GM12801 (cell line): ENCODE measurements around the gene HOMER3.

Experiments
- TF ChIP-seq, protein P1 (sequence below): IDR thresholded peaks from one replicate; pipeline ENCODE4 v1.5.1; 2011; ENCODE audit warnings: control low read depth; ENCODE audit not compliant: insufficient read length; ENCODE audit errors: extremely low read depth

Gene HOMER3

DNA sequence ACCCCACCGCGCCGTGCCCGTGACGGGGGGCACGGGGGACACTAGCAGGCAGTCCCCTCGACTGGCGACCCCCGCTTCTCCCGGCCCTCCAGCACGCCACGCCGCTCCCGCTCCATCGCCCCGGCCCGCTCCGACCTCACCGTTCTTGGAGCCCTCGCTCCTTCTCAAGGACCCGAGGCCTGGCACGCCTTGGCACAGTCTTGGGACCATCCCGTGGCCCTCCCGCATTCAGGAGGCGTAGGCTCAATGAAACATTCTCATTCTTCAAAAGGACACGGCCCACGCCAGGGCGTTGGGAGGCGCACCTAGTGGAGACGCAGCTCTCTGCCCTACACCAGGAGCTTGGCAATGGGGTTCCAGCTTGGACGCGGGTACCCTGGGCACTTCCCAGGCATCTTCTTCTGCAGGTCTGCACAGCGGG, 44.6 kb downstream of the HOMER3 start:
- TF ChIP-seq, protein P1, sequence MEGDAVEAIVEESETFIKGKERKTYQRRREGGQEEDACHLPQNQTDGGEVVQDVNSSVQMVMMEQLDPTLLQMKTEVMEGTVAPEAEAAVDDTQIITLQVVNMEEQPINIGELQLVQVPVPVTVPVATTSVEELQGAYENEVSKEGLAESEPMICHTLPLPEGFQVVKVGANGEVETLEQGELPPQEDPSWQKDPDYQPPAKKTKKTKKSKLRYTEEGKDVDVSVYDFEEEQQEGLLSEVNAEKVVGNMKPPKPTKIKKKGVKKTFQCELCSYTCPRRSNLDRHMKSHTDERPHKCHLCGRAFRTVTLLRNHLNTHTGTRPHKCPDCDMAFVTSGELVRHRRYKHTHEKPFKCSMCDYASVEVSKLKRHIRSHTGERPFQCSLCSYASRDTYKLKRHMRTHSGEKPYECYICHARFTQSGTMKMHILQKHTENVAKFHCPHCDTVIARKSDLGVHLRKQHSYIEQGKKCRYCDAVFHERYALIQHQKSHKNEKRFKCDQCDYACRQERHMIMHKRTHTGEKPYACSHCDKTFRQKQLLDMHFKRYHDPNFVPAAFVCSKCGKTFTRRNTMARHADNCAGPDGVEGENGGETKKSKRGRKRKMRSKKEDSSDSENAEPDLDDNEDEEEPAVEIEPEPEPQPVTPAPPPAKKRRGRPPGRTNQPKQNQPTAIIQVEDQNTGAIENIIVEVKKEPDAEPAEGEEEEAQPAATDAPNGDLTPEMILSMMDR = no peak

DNA sequence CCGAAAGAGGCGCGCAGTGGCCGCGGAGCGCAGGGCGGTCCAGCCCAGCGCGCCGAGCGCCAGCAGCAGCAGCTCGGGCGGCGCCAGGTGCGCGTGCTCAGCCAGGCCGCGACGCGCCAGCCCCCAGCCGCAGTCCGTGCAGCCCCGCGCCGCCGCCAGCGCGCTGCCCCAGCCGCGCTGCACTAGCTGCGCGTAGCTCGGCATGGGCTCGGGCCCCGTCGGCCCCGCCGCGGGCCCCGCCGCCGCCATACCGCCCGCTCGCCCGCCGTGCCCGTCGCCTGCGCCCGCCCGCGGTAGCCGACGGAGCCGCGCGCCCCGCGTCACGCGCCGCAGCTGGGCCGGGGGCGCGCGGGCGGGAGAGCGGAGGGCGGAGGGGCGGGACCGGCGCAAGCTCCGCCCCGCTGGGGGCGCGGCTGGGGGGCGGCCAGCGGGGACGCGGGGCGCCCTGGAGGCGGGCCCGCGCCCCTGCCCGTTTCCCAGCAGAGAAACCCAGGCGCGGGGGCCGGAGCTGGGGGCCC, 45.1 kb downstream of the HOMER3 start, which contains the start of gene CERS1:
Gene CERS1, minus strand, starts transcription at position 335 of the 518 bp plus-strand sequence. Its CDS starts 86 bp downstream, at position 249.
- TF ChIP-seq, protein P1 = no peak

DNA sequence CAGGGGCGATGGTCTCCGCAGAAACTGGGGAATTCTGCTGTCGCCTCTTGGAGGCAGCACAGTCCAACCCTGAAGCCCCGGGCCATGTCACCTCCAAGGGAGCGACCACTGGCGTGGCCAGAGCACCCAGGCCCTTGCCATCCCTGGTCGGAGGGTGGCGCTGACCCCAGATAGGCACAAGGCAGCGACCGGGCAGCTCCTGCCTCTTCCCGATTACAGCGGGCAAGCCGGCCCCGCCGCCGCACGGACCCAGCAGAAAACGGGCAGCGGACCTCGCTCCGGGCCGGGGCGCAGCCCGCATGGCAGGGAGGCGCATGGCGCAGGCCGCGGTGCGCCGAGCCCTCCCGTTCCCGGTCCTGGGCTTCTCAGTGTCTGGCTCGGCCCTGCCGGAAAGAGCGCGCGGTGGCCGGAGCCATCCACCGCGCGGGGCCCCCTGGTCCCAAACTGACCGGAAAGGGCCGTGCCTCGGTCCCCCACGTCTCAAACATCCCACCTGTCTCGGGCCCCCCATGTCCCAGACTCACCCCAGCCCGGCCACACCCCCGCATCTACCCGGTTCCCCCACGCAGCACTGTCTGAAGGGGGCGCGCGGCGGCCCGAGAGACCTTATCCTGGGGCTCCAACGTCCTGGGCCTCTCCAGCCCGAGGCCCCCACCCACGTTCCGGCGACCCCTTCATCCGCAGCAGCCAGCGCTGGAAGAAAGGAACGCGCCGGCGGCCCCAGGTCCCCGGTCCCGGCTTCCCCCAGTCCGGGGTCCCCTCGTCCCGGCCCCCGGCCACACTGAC, 45.8 kb downstream of the HOMER3 start:
- TF ChIP-seq, protein P1 = no peak

DNA sequence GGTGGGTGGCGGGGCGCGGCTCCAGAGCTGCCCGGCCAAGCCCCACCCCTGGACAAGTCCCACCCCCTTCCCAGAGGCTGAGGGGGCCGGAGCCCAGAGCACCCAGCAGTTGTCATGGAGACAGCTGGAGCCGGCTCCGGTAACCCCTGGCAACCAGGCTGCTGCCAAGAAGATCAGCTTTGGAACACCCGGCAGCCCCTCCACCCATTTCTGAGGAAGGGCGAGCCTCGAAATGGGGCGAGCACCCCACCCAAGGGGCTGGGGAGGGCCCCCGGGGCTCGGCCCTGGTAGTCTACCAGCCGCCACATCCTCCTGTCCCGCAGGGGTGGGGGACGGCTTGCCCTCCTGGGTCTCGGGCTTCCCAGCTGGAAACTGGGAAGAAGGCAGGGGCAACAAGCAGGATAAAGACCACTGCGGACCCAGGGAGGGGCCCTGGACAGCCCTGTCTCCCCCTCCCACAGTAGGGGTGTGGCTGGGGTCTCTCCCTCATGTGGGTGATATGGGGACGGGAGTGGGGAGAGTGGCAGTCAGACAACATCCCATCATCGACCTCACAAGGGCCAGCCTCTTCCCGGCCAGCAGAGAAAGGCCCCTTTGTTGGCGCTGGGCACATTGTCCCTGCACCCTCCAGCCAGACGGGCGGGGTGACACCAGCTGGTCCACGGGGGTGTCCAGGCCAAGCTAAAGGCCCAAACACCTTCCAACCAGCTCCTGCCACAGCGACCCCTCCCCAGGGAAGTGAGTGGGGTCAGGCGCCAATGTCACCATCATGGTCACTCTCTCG, 46.6 kb downstream of the HOMER3 start:
- TF ChIP-seq, protein P1 = no peak

DNA sequence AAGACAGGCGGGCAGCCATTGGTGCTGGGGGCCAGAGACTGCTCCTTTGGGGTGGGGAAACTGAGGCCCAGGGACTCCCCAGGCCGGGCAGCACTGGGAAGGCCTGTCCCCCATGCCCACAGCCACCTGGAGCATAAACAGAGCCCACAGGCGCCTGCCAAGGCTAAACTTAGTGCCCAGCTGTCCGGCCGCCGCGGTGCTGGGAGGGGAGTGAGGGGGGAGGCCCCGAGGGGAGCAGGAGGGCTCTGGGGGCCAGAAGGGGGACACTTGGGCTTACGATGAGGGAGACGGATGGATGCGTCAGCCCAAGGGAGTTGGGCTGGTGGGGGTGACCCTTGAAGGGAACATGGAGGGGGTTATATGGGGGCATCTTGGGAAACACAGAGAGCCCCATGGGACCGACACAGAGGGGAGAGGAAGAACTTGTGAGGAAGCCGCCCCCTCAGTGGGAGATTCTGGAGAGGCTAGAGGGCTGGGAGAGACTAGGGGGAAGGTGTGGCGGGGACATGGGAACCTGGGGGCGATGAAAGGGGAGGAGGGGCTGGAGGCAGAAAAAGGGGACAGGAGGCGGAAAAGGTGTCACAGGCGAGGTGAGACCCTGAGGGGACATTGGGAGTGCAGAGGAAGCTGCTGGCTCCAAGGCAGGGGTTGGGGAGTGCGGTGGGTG, 47.3 kb downstream of the HOMER3 start:
- TF ChIP-seq, protein P1 = no peak

DNA sequence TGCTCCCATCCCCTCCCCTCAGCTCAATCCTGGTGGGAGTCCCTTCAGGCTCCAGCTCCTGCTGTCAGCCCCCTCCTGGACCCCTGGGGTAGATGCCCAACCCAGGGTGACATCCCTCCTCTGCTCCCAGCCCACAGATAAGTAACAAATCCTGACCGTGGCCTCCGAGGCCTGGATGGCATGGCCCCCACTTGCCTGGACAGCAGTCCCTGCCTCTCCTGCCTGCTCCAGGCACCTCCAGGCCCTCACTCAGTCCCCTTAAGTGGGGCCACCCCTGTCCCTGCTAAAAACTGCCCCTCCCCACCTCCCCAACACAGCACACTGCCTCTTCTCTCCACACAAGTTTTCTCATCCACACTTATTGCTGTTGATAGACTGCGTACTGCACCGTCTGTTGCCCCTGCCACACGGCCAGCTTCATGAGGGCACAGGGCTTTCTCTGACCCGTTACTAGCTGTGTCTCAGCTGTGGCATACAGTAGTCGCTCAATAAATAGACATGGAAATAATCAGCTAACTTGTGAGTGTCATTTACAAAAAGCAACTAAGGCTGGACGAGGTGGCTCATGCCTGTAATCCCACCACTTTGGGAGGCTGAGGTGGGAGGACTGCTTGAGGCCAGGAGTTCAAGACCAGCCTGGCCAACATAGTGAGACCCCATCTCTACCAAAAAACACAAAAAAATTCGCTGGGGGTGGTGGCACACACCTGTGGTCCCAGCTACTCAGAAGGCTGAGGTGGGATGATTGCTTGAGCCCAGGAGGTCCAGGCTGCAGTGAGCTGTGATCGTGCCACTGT, 50.9 kb downstream of the HOMER3 start:
- TF ChIP-seq, protein P1 = no peak
